ENCODE data around the gene PROSER2. TPM values are rescaled to one million over a fixed set of nuclear protein-coding genes. Genes with fewer than 3 reads are reported as not detected.

The PROSER2 gene
- total RNA-seq, 2 experiments from 2014 or later: 0.29 to 0.74 TPM

- ATAC-seq: no peak
- H3K9me3 Mint-ChIP-seq (ENCODE audit: insufficient read depth): no peaks in the 10 kb centered on the region
Observed at GRCh38 chr10:11907914-11908313, 84.8 kb downstream of the PROSER2 start.

GRCh38 chr10:11908536-11908935, 85.4 kb downstream of the PROSER2 start:
- Mint-ChIP-seq H3K4me3 (no peak overlapping the region), H3K27ac (no peak overlapping the region), H3K36me3 (ENCODE audit: low read depth) (no peaks in the 10 kb centered on the region), H3K4me1 (ENCODE audit: low read depth) (peaks cover 2% of the 10 kb centered on the region), H3K9me3 (ENCODE audit: insufficient read depth) (no peaks in the 10 kb centered on the region), H3K27me3 (ENCODE audit: low read depth) (no peaks in the 10 kb centered on the region)
- CTCF ChIA-PET: interaction anchor here (1.0 kb wide), 1 partner anchor 30 kb away, joined by 3 read pairs; no protein-coding TSS in a partner anchor
- no peak for ATAC-seq
- POLR2A ChIA-PET: no interaction called here
- no peak for DNase-seq

More at GRCh38 chr10:11907914-11908313, 84.8 kb downstream of the PROSER2 start:
- Mint-ChIP-seq H3K27me3 (ENCODE audit: low read depth) (no peaks in the 10 kb centered on the region), H3K27ac (no peak overlapping the region), H3K4me1 (ENCODE audit: low read depth) (peaks cover 2% of the 10 kb centered on the region), H3K4me3 (no peak overlapping the region), H3K36me3 (ENCODE audit: low read depth) (no peaks in the 10 kb centered on the region)
- ChIA-PET POLR2A (no interaction called here), CTCF (interaction anchor here (1.0 kb wide), 1 partner anchor 30 kb away, joined by 3 read pairs; no protein-coding TSS in a partner anchor)
- DNase-seq: no peak

- Mint-ChIP-seq H3K36me3 (ENCODE audit: low read depth) (no peaks in the 10 kb centered on the region), H3K27ac (no peak overlapping the region), H3K4me1 (ENCODE audit: low read depth) (peaks cover 2% of the 10 kb centered on the region), H3K4me3 (no peak overlapping the region), H3K27me3 (ENCODE audit: low read depth) (no peaks in the 10 kb centered on the region), H3K9me3 (ENCODE audit: insufficient read depth) (no peaks in the 10 kb centered on the region)
- no peak for DNase-seq
- ATAC-seq: no peak
- CTCF ChIA-PET: no interaction called here
- POLR2A ChIA-PET: no interaction called here
Observed at GRCh38 chr10:11908991-11909390, 85.8 kb downstream of the PROSER2 start.

- Mint-ChIP-seq H3K36me3 (ENCODE audit: low read depth) (no peaks in the 10 kb centered on the region), H3K4me3 (no peak overlapping the region), H3K4me1 (ENCODE audit: low read depth) (peaks cover 2% of the 10 kb centered on the region), H3K27me3 (ENCODE audit: low read depth) (no peaks in the 10 kb centered on the region), H3K9me3 (ENCODE audit: insufficient read depth) (no peaks in the 10 kb centered on the region), H3K27ac (no peak overlapping the region)
- DNase-seq (no peak), ATAC-seq (no peak)
- CTCF ChIA-PET: no interaction called here
- POLR2A ChIA-PET: no interaction called here
Observed at GRCh38 chr10:11909618-11910017, 86.5 kb downstream of the PROSER2 start.

GRCh38 chr10:11910102-11910501, 86.9 kb downstream of the PROSER2 start:
- Mint-ChIP-seq H3K27me3 (ENCODE audit: low read depth) (no peaks in the 10 kb centered on the region), H3K4me3 (no peak overlapping the region), H3K4me1 (ENCODE audit: low read depth) (peaks cover 2% of the 10 kb centered on the region), H3K36me3 (ENCODE audit: low read depth) (no peaks in the 10 kb centered on the region), H3K27ac (no peak overlapping the region), H3K9me3 (ENCODE audit: insufficient read depth) (no peaks in the 10 kb centered on the region)
- ATAC-seq: no peak
- CTCF ChIA-PET: no interaction called here
- POLR2A ChIA-PET: no interaction called here
- no peak for DNase-seq

GRCh38 chr10:11913079-11913641, 90.0 kb downstream of the PROSER2 start:
- ChIA-PET CTCF (no interaction called here), POLR2A (no interaction called here)
- Mint-ChIP-seq H3K9me3 (ENCODE audit: insufficient read depth) (no peaks in the 10 kb centered on the region), H3K4me1 (ENCODE audit: low read depth) (no peaks in the 10 kb centered on the region), H3K36me3 (ENCODE audit: low read depth) (no peaks in the 10 kb centered on the region), H3K27me3 (ENCODE audit: low read depth) (no peaks in the 10 kb centered on the region), H3K27ac (no peak overlapping the region), H3K4me3 (no peak overlapping the region)
- DNase-seq (no peak), ATAC-seq (no peak)

GRCh38 chr10:11918384-11918783, 95.2 kb downstream of the PROSER2 start:
- POLR2A ChIA-PET: no interaction called here
- H3K27ac Mint-ChIP-seq: no peak overlapping the region
- ATAC-seq (no peak), DNase-seq (no peak)
- no peaks in the 10 kb centered on the region for H3K9me3 Mint-ChIP-seq (ENCODE audit: insufficient read depth)
- H3K36me3 Mint-ChIP-seq (ENCODE audit: low read depth): peaks cover 30% of the 10 kb centered on the region
- H3K27me3 Mint-ChIP-seq (ENCODE audit: low read depth): no peaks in the 10 kb centered on the region
- H3K4me1 Mint-ChIP-seq (ENCODE audit: low read depth): peaks cover 8% of the 10 kb centered on the region
- CTCF ChIA-PET: no interaction called here
- H3K4me3 Mint-ChIP-seq: no peak overlapping the region

- ATAC-seq: no peak
- Mint-ChIP-seq H3K9me3 (ENCODE audit: insufficient read depth) (no peaks in the 10 kb centered on the region), H3K4me1 (ENCODE audit: low read depth) (peaks cover 8% of the 10 kb centered on the region), H3K36me3 (ENCODE audit: low read depth) (peaks cover 33% of the 10 kb centered on the region), H3K4me3 (no peak overlapping the region), H3K27me3 (ENCODE audit: low read depth) (no peaks in the 10 kb centered on the region), H3K27ac (no peak overlapping the region)
- CTCF ChIA-PET: interaction anchor here (0.6 kb wide), 1 partner anchor 136 kb away, joined by 3 read pairs; no protein-coding TSS in a partner anchor
- POLR2A ChIA-PET: no interaction called here
- no peak for DNase-seq
Observed at GRCh38 chr10:11919271-11919670, 96.1 kb downstream of the PROSER2 start.

Other genes with a start within 250 kb of the PROSER2 start
- 1 to 10 TPM; 1.6 to 2.0 TPM for gene USP6NL, start 211.7 kb upstream of the PROSER2 start, total RNA-seq
- gene ECHDC3, start 81.0 kb upstream of the PROSER2 start, total RNA-seq: 1 to 10 TPM; 1.2 to 1.4 TPM
- 10 to 100 TPM; 32.7 to 33.3 TPM for gene UPF2, start 219.5 kb downstream of the PROSER2 start, total RNA-seq
- 10 to 100 TPM; 16.4 to 20.1 TPM for gene DHTKD1, start 245.6 kb downstream of the PROSER2 start, total RNA-seq

Measured in activated CD8-positive, alpha-beta T cell treated with anti-CD3 and anti-CD28 coated beads, Interleukin-2, amount 10 ng/mL, durations not matched to agents 7 days and 5 days (primary cell).